Thyroid gland (tissue), 4 donors: ENCODE measurements around the gene PXDN. TPM values are rescaled to one million over a fixed set of nuclear protein-coding genes. Genes with fewer than 3 reads are reported as not detected.
"Not testable (repeated sequence)": the region's sequence is repeated elsewhere in the genome, so short reads cannot be mapped to it uniquely, and the experiment has no call there.

ENCODE experiments used
- DNase-seq, 2 donors: peaks; one replicate each; pipeline ENCODE4 v3.0.0-alpha.2; 2019
- H3K27ac ChIP-seq, 3 donors: fragments of 200-600 bp; sonication (generic); 1 replicate in 2 of 3; 2 replicates in 1 of 3; pipeline ENCODE4 v1.5.1; 2016 to 2019; ENCODE audit warnings: mild to moderate bottlenecking in 1 of 3, moderate library complexity in 1 of 3
- H3K27me3 ChIP-seq: fragments of 200-600 bp; sonication (generic); one replicate; pipeline ENCODE4 v1.5.1; 2019
- H3K36me3 ChIP-seq, 2 donors: fragments of 200-600 bp; sonication (generic); one replicate each; pipeline ENCODE4 v1.5.1; 2016 to 2019
- H3K4me1 ChIP-seq, 2 donors: fragments of 200-600 bp; sonication (generic); one replicate each; pipeline ENCODE4 v1.5.1; 2017 to 2019
- H3K4me3 ChIP-seq, 3 donors: fragments of 200-600 bp; sonication (generic); replicated peaks in 1 of 3; 1 replicate in 2 of 3; 2 replicates in 1 of 3; pipeline ENCODE4 v1.5.1; 2016; ENCODE audit warnings: mild to moderate bottlenecking in 1 of 3
- H3K9me3 ChIP-seq: fragments of 200-600 bp; sonication (generic); one replicate; pipeline ENCODE4 v1.5.1; 2017
- CTCF ChIP-seq, 6 experiments: fragments of 200-600 bp in 3 of 6; fragments of 450-650 bp in 3 of 6; sonication (generic) in 3 of 6; IDR thresholded peaks; one replicate each; pipeline ENCODE4 v1.5.1; 2016 to 2019; ENCODE audit warnings: antibody characterized with exemption in 6 of 6, mild to moderate bottlenecking in 2 of 6, inconsistent platforms in 1 of 6, moderate library complexity in 1 of 6
- POLR2A ChIP-seq, 2 donors: fragments of 450-650 bp; IDR thresholded peaks; one replicate each; pipeline ENCODE4 v1.6.1; 2017; ENCODE audit warnings: antibody characterized with exemption in 2 of 2, mild to moderate bottlenecking in 2 of 2, moderate library complexity in 1 of 2
- WGBS, 2 donors: methylation state at CpG; one replicate each; pipeline ENCODE4 v1.1.5; 2017; 5-methylcytosine and 5-hydroxymethylcytosine counted together
- intact Hi-C: fragments of 100-400 bp; cut with DNase I; formaldehyde crosslinking; loops from one replicate; pipeline ENCODE4 v1.15.1; 2023
- total RNA-seq, 4 donors: library from RNA; depleted of rRNA; stranded (reverse); fragments of >200 nt; gene quantifications; one replicate each; pipeline ENCODE4 v1.2.3, GENCODE V29; 2016

Gene PXDN
- total RNA-seq, 4 donors from 2014 or later, result 6.9 to 17.3 (median 13.6) TPM

GRCh38 chr2:1708476-1709334 lies 35.6 kb downstream of the PXDN start:
- H3K27ac ChIP-seq, result peak overlapping the region in 1 of 3 donors; percentile 32
- no peak for TF ChIP-seq CTCF (IDR thresholded peaks at IDR 0.05)
- no peak for TF ChIP-seq POLR2A (IDR thresholded peaks at IDR 0.05)

GRCh38 chr2:1707771-1708418 lies 36.4 kb downstream of the PXDN start:
- H3K4me3 ChIP-seq, result no peak overlapping the region
- peaks cover 4 to 40% of the 10 kb centered on the region in 2 donors for H3K4me1 ChIP-seq
- peak; percentile 28 to 42 for DNase-seq
- TF ChIP-seq CTCF (IDR thresholded peaks at IDR 0.05), result no peak
- TF ChIP-seq POLR2A (IDR thresholded peaks at IDR 0.05), result no peak
- WGBS, 2 donors, result 17% methylated on average over 19 to 20 of the region's 21 CpGs
- no peaks in the 10 kb centered on the region for H3K36me3 ChIP-seq
- intact Hi-C loops, result loop anchor here (5.0 kb wide), 1 partner anchor 34 kb away; the partner anchor contains the start of gene PXDN
- no peaks in the 10 kb centered on the region for H3K27me3 ChIP-seq
- peak overlapping the region in 1 of 3 donors; percentile 32 for H3K27ac ChIP-seq
- H3K9me3 ChIP-seq, result no peaks in the 10 kb centered on the region

More at GRCh38 chr2:1708476-1709334, 35.6 kb downstream of the PXDN start:
- peaks cover 4 to 45% of the 10 kb centered on the region in 2 donors for H3K4me1 ChIP-seq
- intact Hi-C loops, result loop anchor here (5.0 kb wide), 1 partner anchor 34 kb away; the partner anchor contains the start of gene PXDN
- no peak for DNase-seq
- H3K36me3 ChIP-seq, result no peaks in the 10 kb centered on the region
- H3K9me3 ChIP-seq, result no peaks in the 10 kb centered on the region
- WGBS, 2 donors, result 74 to 78% methylated on average over 28 to 33 of the region's 34 CpGs
- H3K27me3 ChIP-seq, result no peaks in the 10 kb centered on the region
- H3K4me3 ChIP-seq, result no peak overlapping the region

GRCh38 chr2:1706089-1706841 lies 38.0 kb downstream of the PXDN start:
- H3K27me3 ChIP-seq, H3K36me3 ChIP-seq, H3K4me3 ChIP-seq, H3K9me3 ChIP-seq, H3K27ac ChIP-seq, DNase-seq: not testable (repeated sequence)
- 62 to 71% methylated on average over 14 to 15 of the region's 15 CpGs for WGBS, 2 donors
- intact Hi-C loops, result loop anchor here (5.0 kb wide), 1 partner anchor 36 kb away; the partner anchor contains the start of gene PXDN
- peaks cover 16 to 53% of the 10 kb centered on the region in 2 donors for H3K4me1 ChIP-seq

GRCh38 chr2:1705557-1706076 lies 38.7 kb downstream of the PXDN start:
- 91 to 96% methylated on average over 18 to 19 of the region's 21 CpGs for WGBS, 2 donors
- Histone ChIP-seq H3K4me1 (peaks cover 16 to 56% of the 10 kb centered on the region in 2 donors), H3K36me3 (no peaks in the 10 kb centered on the region), H3K27me3 (no peaks in the 10 kb centered on the region), H3K9me3 (no peaks in the 10 kb centered on the region), H3K27ac (no peak overlapping the region), H3K4me3 (no peak overlapping the region)
- DNase-seq, result no peak
- intact Hi-C loops, result loop anchor here (5.0 kb wide), 1 partner anchor 37 kb away; the partner anchor contains the start of gene PXDN
- TF ChIP-seq CTCF (IDR thresholded peaks at IDR 0.05), result no peak
- TF ChIP-seq POLR2A (IDR thresholded peaks at IDR 0.05), result no peak
